Central memory CD8-positive, alpha-beta T cell (primary cell): ENCODE data around the gene SCN8A.

ENCODE experiments used
- ATAC-seq: fragments of 150-1000 bp; cut with Tn5 transposase; replicated peaks from 2 replicates; pipeline ENCODE4 v1.10.0; 2022; ENCODE audit warnings: mild to moderate bottlenecking, moderate FRiP score, moderate number of reproducible peaks; ENCODE audit not compliant: poor library complexity, severe bottlenecking; ENCODE audit errors: extremely low read depth
- DNase-seq, 2 donors: peaks; one replicate each; pipeline ENCODE4 v3.0.0; 2021; ENCODE audit warnings: low spot score in 2 of 2
- H3K27ac Mint-ChIP-seq: one replicate; pipeline ENCODE4 v1.8.0; 2022; ENCODE audit warnings: low read depth, mild to moderate bottlenecking, moderate library complexity, mixed read lengths
- H3K27me3 Mint-ChIP-seq: one replicate; pipeline ENCODE4 v1.8.0; 2022; ENCODE audit warnings: mixed read lengths
- H3K36me3 Mint-ChIP-seq: one replicate; pipeline ENCODE4 v1.8.0; 2022; ENCODE audit warnings: mild to moderate bottlenecking, moderate library complexity, mixed read lengths; ENCODE audit not compliant: insufficient read depth
- H3K4me1 Mint-ChIP-seq: one replicate; pipeline ENCODE4 v1.8.0; 2022; ENCODE audit warnings: mixed read lengths
- H3K4me3 Mint-ChIP-seq: one replicate; pipeline ENCODE4 v1.8.0; 2022; ENCODE audit warnings: mild to moderate bottlenecking, moderate library complexity, mixed read lengths
- H3K9me3 Mint-ChIP-seq: one replicate; pipeline ENCODE4 v1.8.0; 2022; ENCODE audit warnings: mixed read lengths

The SCN8A gene

DNA sequence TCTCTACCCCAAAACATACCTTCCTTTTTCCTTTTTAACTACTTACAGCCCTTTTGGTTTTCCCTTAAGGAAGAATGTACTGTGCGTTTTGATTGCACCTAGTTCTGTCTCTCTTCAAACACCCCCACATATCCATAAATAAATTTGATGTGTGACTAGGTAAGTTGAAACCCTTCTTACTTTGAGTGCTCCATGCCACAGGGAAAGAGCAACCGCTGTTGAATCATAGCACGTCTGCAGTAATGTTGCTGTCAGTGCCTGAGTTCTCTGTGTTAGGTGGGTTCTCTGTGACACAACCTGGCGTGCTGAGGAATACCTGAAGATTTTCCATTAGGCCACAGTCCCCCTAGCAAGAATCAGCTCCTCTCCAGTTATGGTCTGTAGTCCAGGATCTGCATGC is 155.4 kb downstream of the SCN8A start:
- Mint-ChIP-seq H3K4me1 (no peaks in the 10 kb centered on the region), H3K4me3 (no peak overlapping the region), H3K36me3 (no peaks in the 10 kb centered on the region), H3K27me3 (peaks cover 22% of the 10 kb centered on the region), H3K9me3 (peaks cover 12% of the 10 kb centered on the region), H3K27ac (no peak overlapping the region)
- no peak for DNase-seq
- ATAC-seq: no peak

DNA sequence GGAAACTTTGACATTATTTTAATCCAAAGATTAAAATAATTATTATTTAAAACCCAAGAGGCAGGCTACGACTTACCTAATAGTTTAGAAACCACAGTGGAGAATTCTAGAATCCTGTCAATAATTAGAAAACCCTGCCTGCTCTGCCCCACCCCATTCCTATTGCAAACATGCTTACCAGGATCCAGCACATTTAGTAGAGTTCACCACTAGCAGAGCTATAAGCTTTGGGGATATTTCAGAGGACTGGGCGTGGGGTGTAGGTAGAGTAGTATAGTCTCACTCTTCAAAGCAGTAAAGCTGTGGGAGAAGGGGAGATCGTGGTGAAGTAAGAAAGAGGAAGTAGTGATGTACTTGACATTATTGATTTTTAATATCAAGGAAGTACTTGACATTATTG is 157.2 kb downstream of the SCN8A start:
- Mint-ChIP-seq H3K36me3 (no peaks in the 10 kb centered on the region), H3K4me3 (no peak overlapping the region), H3K9me3 (no peaks in the 10 kb centered on the region), H3K27ac (no peak overlapping the region), H3K4me1 (no peaks in the 10 kb centered on the region), H3K27me3 (peaks cover 4% of the 10 kb centered on the region)
- no peak for ATAC-seq
- DNase-seq: no peak

DNA sequence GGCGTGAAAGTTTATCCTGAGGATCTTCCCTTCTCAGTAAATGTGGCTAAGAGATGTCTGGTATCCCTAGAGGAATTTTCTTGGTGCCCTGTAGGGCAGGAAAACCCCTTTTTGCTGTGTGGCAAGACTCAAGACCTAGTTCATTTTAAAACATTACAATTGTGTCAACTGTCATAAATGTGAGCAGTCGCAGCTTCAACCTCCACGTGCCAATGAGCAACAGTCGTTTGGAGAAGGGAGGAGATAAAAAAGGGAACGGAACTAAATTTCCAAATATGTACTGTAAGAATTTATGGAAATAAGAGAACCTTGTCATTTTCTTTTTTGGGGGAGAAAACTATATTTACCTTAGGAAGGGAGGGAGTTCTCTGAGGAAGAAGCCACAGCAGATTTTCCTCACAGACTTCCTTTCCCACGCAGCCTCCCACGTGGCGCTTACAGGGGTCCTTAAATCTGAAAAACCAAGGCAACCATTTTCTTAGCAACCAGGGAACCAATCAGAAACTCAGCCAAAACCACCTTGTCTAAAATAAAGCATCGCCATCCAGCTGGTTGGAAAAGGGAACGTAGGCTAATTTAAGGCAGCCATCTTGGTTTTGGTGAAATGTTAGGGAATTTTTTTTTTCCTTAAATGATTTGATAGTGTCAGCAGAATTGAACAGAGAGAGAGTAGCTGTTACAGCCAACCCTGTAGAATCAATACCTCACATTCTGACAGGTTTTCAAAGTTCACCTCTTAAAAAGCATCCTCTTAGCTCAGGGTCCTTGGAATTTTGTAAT is 158.4 kb downstream of the SCN8A start:
- ATAC-seq: no peak
- DNase-seq: no peak
- H3K27ac Mint-ChIP-seq: no peak overlapping the region
- no peaks in the 10 kb centered on the region for H3K9me3 Mint-ChIP-seq
- no peaks in the 10 kb centered on the region for H3K27me3 Mint-ChIP-seq
- no peaks in the 10 kb centered on the region for H3K4me1 Mint-ChIP-seq
- no peaks in the 10 kb centered on the region for H3K36me3 Mint-ChIP-seq
- H3K4me3 Mint-ChIP-seq: no peak overlapping the region

DNA sequence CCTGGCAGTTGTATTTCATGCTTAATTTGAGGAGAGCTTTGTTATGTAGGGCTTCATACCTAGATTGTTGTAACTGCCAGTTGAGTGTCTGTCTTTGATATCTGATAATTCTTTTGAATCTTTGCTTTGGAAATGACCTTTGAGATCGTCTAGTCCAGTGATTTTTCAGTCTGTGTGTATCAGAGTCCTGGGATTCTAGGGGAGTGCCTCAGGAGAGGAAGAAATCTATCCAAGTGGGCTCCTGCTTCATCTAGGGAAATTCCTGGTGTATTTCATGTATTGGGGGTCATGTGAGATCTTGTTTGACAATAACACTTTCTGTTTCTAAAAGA is 158.9 kb downstream of the SCN8A start:
- H3K27ac Mint-ChIP-seq: no peak overlapping the region
- H3K4me1 Mint-ChIP-seq: no peaks in the 10 kb centered on the region
- DNase-seq (no peak), ATAC-seq (no peak)
- no peak overlapping the region for H3K4me3 Mint-ChIP-seq
- H3K27me3 Mint-ChIP-seq: no peaks in the 10 kb centered on the region
- H3K9me3 Mint-ChIP-seq: no peaks in the 10 kb centered on the region
- H3K36me3 Mint-ChIP-seq: no peaks in the 10 kb centered on the region

DNA sequence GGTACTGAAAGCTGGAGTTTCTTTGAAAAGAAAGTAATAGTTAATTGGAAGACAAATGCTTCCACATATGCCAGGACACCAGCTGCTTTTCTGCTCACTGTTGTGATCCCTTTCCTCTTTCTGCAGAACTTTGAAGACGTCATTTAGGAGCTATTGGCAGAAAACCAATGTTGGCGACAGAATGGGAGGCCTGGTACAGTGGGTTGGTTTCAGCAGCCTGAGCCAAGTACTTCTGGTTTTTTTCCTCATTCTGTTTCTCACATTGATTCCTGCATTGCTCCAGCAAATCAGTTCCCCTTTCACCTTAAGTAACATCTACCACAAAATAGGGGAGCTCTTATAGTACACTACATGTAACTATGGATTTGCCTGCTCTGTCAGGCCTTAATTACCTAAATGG is 160.6 kb downstream of the SCN8A start:
- H3K4me1 Mint-ChIP-seq: no peaks in the 10 kb centered on the region
- H3K27ac Mint-ChIP-seq: no peak overlapping the region
- H3K4me3 Mint-ChIP-seq: no peak overlapping the region
- ATAC-seq (no peak), DNase-seq (no peak)
- H3K36me3 Mint-ChIP-seq: no peaks in the 10 kb centered on the region
- H3K9me3 Mint-ChIP-seq: no peaks in the 10 kb centered on the region
- H3K27me3 Mint-ChIP-seq: peaks cover 12% of the 10 kb centered on the region

DNA sequence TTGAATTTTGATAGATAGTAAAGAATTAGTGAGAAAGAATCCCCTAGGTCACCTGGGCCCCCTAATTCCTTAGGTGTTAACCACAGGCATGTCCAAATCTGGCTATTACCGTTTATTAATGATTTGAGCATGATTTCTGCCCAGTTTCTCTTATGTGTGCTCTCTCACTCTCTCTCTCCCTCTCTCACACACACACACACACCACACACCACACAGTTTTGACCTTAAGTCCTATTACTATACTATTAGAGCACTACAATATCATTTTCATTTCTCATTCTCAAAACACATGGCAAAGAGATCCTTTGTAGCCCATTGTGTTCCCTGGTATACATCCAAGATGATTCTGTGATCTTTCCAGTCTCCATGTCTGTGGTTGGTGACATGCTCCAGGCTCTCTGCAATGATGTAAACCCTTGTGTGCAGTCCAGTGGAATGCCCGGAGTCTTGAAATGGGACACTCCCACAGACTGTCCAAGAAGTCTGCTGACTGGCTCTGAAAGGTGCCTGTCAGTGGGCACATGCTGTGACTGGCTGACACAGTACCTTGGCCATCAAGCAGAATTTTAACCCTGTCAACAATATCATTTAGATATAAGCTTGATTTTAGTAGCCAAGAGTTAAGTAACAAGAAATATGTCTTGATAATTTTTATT is 161.3 kb downstream of the SCN8A start:
- no peaks in the 10 kb centered on the region for H3K4me1 Mint-ChIP-seq
- H3K36me3 Mint-ChIP-seq: no peaks in the 10 kb centered on the region
- no peak for DNase-seq
- H3K9me3 Mint-ChIP-seq: no peaks in the 10 kb centered on the region
- H3K4me3 Mint-ChIP-seq: no peak overlapping the region
- H3K27ac Mint-ChIP-seq: no peak overlapping the region
- H3K27me3 Mint-ChIP-seq: peaks cover 15% of the 10 kb centered on the region
- ATAC-seq: no peak

DNA sequence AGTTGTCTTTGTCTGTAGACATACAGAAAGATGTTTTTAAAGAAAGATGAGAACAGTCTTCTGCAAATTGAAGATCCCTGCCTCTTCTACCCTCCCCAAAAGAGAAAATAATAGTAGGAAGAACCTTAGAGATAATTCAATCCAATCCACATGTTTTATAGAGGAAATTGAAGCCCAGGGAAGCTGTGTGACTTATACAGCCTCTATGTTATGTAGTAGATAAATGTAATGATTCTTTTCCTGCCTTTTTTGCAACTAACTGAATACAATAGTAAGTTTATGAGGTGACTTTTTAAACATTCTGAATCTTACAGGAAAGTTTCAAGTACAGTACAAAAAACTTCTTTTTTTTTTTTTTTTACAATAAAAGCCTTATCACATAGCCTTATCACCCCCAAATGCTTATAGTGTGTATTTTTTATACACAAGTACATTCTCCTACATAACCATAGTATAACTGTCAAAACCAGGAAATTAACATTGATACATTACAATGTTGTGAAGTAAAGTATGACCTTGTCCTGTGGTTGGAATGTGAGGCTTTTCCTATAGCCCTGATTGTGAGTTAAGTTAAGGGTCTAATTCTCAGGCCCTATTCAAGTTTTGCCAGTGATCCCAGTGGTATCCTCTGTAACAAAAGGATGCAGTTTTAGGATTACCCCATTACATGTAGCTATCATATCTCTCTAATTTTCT is 163.1 kb downstream of the SCN8A start:
- Mint-ChIP-seq H3K27ac (no peak overlapping the region), H3K27me3 (peaks cover 15% of the 10 kb centered on the region), H3K36me3 (no peaks in the 10 kb centered on the region), H3K4me1 (no peaks in the 10 kb centered on the region), H3K4me3 (no peak overlapping the region), H3K9me3 (no peaks in the 10 kb centered on the region)
- DNase-seq: no peak
- ATAC-seq: no peak

DNA sequence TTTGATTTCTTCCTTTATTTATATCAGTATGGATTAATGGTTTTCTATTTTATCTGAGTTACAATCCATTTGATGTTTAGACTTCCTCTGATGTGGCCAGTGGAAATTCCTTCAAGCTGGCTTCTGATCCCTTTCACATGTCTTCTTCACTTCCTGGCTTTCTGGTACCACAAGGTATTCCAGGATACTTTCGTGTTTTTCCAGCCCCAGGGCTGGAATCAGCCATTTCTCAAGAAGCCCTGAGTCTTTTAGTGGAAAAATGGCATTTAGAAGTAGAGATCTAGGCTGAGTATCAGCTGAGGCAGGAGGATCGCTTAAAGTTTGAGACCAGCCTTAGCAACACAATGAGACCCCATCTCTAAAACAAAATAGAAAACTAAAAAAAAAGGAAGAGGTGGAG is 164.2 kb downstream of the SCN8A start:
- ATAC-seq: no peak
- peaks cover 15% of the 10 kb centered on the region for H3K27me3 Mint-ChIP-seq

DNA sequence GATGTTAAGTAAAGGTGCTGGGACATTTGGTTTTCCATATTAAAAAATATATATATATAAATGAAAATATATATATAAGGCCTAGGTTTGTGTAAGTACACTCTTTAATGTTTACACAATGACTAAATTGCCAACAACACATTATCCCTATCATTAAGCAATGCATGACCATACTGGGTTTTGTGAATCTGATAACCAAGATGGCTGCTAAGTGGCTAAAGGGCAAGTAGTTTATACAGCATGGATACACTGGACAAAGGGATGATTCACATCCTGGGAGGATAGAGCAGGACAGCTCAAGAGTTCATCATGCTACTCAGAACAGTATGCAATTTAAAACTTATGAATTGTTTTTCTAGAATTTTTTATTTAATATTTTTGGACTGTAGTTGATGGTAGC is 168.1 kb downstream of the SCN8A start:
- H3K4me1 Mint-ChIP-seq: no peaks in the 10 kb centered on the region
- DNase-seq (no peak), ATAC-seq (no peak)
- no peaks in the 10 kb centered on the region for H3K36me3 Mint-ChIP-seq
- H3K4me3 Mint-ChIP-seq: no peak overlapping the region
- H3K27me3 Mint-ChIP-seq: peaks cover 15% of the 10 kb centered on the region
- no peak overlapping the region for H3K27ac Mint-ChIP-seq
- H3K9me3 Mint-ChIP-seq: no peaks in the 10 kb centered on the region

More for the DNA sequence above, 164.2 kb downstream of the SCN8A start:
- Mint-ChIP-seq H3K27ac (no peak overlapping the region), H3K9me3 (no peaks in the 10 kb centered on the region), H3K36me3 (no peaks in the 10 kb centered on the region), H3K4me3 (no peak overlapping the region), H3K4me1 (no peaks in the 10 kb centered on the region)
- no peak for DNase-seq

DNA sequence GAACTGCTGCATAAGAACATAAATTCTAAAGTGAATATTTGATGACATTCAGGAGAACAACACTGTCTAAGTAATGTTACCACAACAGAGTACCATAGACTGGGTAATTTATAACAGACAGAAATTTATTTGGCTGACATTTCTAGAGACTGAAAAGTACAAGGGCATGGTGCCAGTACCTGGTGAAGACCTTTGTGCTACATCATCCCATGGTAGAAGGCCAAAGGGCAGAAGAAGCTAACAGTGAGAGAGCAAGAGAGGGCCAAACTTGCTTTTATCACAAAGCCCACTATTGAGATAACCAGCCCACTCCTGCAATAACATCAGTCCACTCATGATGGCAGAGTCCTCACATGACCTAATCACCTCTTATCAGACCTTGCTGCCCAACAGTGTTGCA is 168.7 kb downstream of the SCN8A start:
- no peak for ATAC-seq
- no peak for DNase-seq
- Mint-ChIP-seq H3K27me3 (peaks cover 15% of the 10 kb centered on the region), H3K9me3 (no peaks in the 10 kb centered on the region), H3K27ac (no peak overlapping the region), H3K4me3 (no peak overlapping the region), H3K36me3 (no peaks in the 10 kb centered on the region), H3K4me1 (no peaks in the 10 kb centered on the region)

DNA sequence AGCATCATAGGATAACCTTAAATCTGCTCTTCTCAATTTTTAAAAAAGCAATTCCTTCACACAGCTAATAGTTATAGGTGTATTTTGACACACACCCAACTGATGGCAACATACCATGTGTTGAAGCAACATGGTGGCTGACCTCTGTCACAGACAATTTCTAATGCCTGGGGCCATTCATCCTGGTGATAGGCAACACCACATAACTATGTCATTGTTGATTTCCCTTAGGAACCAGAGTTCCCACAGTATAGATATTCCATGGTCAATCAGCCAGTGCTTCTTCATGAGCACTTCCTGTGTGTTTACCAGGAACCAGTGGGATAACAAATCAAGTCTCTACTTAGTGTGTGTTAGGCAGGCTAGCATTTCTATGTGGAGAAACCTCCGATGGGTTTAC is 169.2 kb downstream of the SCN8A start:
- H3K36me3 Mint-ChIP-seq: no peaks in the 10 kb centered on the region
- H3K4me1 Mint-ChIP-seq: no peaks in the 10 kb centered on the region
- ATAC-seq (no peak), DNase-seq (no peak)
- no peak overlapping the region for H3K4me3 Mint-ChIP-seq
- peaks cover 15% of the 10 kb centered on the region for H3K27me3 Mint-ChIP-seq
- H3K27ac Mint-ChIP-seq: no peak overlapping the region
- no peaks in the 10 kb centered on the region for H3K9me3 Mint-ChIP-seq

DNA sequence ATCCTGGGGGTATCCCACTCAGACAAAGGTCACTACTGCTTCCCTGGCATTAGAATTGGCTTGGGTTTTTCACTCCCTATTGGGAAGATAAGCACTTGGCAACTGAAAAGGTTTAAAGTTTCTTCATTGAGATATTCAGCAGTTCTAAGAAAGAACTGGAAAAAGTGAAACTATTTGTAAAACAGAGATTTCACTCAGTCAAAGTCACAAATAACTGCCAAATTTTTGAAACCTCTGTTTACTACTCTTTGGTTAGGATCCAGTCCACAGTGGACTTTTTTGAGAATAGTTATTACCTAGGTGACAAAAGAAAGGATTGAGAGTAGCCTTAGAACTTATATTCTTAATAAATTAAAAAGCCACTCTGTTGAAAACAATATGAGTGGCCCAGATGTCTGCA is 172.7 kb downstream of the SCN8A start:
- ATAC-seq: no peak
- Mint-ChIP-seq H3K9me3 (no peaks in the 10 kb centered on the region), H3K27me3 (no peaks in the 10 kb centered on the region)

DNA sequence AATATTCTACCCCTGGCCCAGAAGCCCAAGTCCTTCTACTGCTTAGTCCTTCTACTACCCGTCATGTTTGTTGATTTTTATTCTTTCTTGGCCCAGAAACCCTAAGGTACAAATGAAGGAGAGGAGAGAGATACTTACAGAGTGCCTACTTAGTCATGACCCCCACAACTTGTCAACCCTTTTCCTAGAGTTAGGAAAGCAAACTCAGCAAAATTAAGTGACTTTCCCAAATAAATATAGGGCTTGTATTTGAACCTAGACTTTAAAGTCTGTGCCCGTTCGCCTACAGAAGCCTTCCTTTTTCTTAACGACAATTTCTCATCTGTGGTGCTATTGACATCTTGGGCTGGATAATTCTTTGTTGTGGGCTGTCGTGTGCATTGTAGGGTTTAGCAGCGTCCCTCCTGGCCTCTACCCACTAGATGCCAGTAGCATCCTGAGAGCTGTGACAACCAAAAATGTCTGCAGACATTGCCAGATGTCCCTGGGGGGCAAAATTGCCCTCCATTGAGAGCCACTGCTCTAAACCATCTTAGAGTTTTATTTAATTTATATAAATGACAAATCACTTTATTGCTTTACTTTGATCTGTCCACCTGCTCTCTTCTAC is 175.1 kb downstream of the SCN8A start:
- Mint-ChIP-seq H3K4me1 (no peaks in the 10 kb centered on the region), H3K4me3 (no peak overlapping the region), H3K27ac (no peak overlapping the region), H3K9me3 (no peaks in the 10 kb centered on the region), H3K36me3 (peaks cover 1% of the 10 kb centered on the region), H3K27me3 (peaks cover 12% of the 10 kb centered on the region)
- no peak for DNase-seq
- ATAC-seq: no peak

More for the DNA sequence above, 172.7 kb downstream of the SCN8A start:
- Mint-ChIP-seq H3K27ac (no peak overlapping the region), H3K4me1 (no peaks in the 10 kb centered on the region), H3K4me3 (no peak overlapping the region), H3K36me3 (peaks cover 1% of the 10 kb centered on the region)
- no peak for DNase-seq
